ENCODE data around the gene CTH.

- TF ChIP-seq, protein P1, sequence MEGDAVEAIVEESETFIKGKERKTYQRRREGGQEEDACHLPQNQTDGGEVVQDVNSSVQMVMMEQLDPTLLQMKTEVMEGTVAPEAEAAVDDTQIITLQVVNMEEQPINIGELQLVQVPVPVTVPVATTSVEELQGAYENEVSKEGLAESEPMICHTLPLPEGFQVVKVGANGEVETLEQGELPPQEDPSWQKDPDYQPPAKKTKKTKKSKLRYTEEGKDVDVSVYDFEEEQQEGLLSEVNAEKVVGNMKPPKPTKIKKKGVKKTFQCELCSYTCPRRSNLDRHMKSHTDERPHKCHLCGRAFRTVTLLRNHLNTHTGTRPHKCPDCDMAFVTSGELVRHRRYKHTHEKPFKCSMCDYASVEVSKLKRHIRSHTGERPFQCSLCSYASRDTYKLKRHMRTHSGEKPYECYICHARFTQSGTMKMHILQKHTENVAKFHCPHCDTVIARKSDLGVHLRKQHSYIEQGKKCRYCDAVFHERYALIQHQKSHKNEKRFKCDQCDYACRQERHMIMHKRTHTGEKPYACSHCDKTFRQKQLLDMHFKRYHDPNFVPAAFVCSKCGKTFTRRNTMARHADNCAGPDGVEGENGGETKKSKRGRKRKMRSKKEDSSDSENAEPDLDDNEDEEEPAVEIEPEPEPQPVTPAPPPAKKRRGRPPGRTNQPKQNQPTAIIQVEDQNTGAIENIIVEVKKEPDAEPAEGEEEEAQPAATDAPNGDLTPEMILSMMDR (IDR thresholded peaks at IDR 0.05) = no peak
- TF ChIP-seq ZFX (IDR thresholded peaks at IDR 0.05; ENCODE audit: borderline replicate concordance) = no peak
Observed at GRCh38 chr1:70431874-70432273, 20.8 kb downstream of the CTH start.
